HFFc6 (cell line): ENCODE measurements around the gene TNN. TPM values are rescaled to one million over a fixed set of nuclear protein-coding genes. Genes with fewer than 3 reads are reported as not detected.
"Not testable (repeated sequence)": the region's sequence is repeated elsewhere in the genome, so short reads cannot be mapped to it uniquely, and the experiment has no call there.

Source experiments
- DNase-seq: peaks from one replicate; pipeline ENCODE4 v3.0.0-alpha.2; 2018
- H3K27ac Mint-ChIP-seq: 2 replicates; pipeline ENCODE4 v1.8.0; 2020; ENCODE audit warnings: mild to moderate bottlenecking, mixed read lengths
- H3K27me3 Mint-ChIP-seq: 2 replicates; pipeline ENCODE4 v1.8.0; 2021; ENCODE audit warnings: mild to moderate bottlenecking, moderate library complexity, mixed read lengths; ENCODE audit not compliant: insufficient read depth
- H3K36me3 Mint-ChIP-seq: 2 replicates; pipeline ENCODE4 v1.8.0; 2021; ENCODE audit warnings: low read depth, mixed read lengths
- H3K4me1 Mint-ChIP-seq: 2 replicates; pipeline ENCODE4 v1.8.0; 2020; ENCODE audit warnings: low read depth, mixed read lengths
- H3K4me3 Mint-ChIP-seq: 2 replicates; pipeline ENCODE4 v1.8.0; 2020; ENCODE audit warnings: mild to moderate bottlenecking, moderate library complexity, mixed read lengths
- H3K9me3 Mint-ChIP-seq: 2 replicates; pipeline ENCODE4 v1.8.0; 2020; ENCODE audit warnings: mild to moderate bottlenecking, mixed read lengths
- total RNA-seq, 6 experiments: library from RNA; stranded (reverse); fragmentation: NEBNext Ultra II Directional; extraction: Animal tissue kit (Norgen Biotek cat#: 25700); gene quantifications; 2 replicates in 1 of 6; 3 replicates in 5 of 6; pipeline ENCODE4 v1.2.3, GENCODE V29; 2021
- TF ChIP-seq, protein P1 (sequence below): fragments of 200-600 bp; sonication (generic); IDR thresholded peaks from 2 replicates; pipeline ENCODE4 v1.5.0; 2021; ENCODE audit warnings: antibody characterized with exemption, mild to moderate bottlenecking

Gene TNN
- total RNA-seq, 6 experiments from 2014 or later, result not detected

DNA sequence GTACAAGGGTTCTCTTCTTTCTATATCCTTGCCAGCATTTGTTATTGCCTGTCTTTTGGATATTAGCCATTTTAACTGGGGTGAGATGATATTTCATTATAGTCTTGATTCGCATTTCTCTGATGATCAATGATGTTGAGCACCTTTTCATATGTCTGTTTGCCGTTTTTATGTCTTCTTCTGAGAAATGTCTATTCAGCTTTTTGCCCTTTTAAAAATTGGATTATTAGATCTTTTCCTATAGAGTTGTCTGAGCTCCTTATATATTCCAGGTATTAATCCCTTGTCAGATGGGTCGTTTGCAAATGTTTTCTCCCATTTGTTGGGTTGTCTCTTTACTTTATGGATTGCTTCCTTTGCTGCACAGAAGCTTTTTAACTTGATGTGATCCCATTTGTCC, 25.0 kb upstream of the TNN start:
- TF ChIP-seq, protein P1, sequence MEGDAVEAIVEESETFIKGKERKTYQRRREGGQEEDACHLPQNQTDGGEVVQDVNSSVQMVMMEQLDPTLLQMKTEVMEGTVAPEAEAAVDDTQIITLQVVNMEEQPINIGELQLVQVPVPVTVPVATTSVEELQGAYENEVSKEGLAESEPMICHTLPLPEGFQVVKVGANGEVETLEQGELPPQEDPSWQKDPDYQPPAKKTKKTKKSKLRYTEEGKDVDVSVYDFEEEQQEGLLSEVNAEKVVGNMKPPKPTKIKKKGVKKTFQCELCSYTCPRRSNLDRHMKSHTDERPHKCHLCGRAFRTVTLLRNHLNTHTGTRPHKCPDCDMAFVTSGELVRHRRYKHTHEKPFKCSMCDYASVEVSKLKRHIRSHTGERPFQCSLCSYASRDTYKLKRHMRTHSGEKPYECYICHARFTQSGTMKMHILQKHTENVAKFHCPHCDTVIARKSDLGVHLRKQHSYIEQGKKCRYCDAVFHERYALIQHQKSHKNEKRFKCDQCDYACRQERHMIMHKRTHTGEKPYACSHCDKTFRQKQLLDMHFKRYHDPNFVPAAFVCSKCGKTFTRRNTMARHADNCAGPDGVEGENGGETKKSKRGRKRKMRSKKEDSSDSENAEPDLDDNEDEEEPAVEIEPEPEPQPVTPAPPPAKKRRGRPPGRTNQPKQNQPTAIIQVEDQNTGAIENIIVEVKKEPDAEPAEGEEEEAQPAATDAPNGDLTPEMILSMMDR, result no peak
- no peak for DNase-seq
- Mint-ChIP-seq H3K36me3 (no peaks in the 10 kb centered on the region), H3K27me3 (peaks cover 8% of the 10 kb centered on the region; the same call in 1 of the 2 replicates), H3K4me3 (no peak overlapping the region), H3K4me1 (no peaks in the 10 kb centered on the region), H3K27ac (no peak overlapping the region), H3K9me3 (peaks cover 4% of the 10 kb centered on the region; the same call in 1 of the 2 replicates)

DNA sequence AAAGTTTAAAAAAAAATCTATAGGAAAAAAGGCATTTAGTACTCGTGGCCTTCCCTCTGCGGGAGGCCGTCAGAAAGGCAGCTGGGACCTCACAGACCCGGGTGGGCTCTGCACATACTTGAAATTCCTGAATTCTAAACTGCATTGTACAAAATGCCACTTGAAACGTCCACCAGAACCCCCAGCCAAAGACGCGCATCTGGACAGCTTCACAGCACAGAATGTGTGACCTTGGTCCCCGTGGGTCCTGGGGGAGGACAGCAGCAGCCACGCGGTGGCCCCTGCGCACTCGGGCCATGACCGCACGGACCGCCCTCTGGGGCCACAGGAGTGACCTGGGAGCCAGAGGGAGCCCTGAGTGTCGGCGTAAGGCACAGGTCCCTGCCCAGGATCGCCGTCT, 23.8 kb upstream of the TNN start:
- peaks cover 8% of the 10 kb centered on the region; the same call in 1 of the 2 replicates for H3K27me3 Mint-ChIP-seq
- no peak overlapping the region for H3K4me3 Mint-ChIP-seq
- DNase-seq, result no peak
- peaks cover 4% of the 10 kb centered on the region; the same call in 1 of the 2 replicates for H3K9me3 Mint-ChIP-seq
- H3K4me1 Mint-ChIP-seq, result no peaks in the 10 kb centered on the region
- no peak overlapping the region for H3K27ac Mint-ChIP-seq
- H3K36me3 Mint-ChIP-seq, result no peaks in the 10 kb centered on the region
- TF ChIP-seq, protein P1, result no peak

DNA sequence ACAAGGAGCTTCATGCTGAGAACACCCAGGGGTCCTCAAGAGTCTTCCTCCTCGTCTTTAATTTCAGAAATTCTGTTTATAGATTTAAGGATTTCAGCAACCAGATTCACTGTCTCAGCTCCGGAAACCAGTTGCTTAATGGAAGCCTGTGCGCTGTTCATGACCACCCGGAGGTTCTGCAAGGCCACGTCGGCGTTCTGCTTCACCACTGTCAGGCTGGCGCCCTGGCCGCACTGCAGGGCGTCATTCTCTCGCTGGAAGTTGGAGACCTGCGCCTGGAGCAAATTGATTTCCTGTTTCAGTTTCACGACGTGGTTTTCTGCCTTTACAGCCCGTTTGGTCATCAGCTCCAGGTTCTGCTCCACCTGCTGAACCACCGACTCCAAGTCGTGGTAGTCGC, 23.0 kb upstream of the TNN start:
- H3K9me3 Mint-ChIP-seq, H3K4me1 Mint-ChIP-seq, H3K4me3 Mint-ChIP-seq, H3K27me3 Mint-ChIP-seq, H3K27ac Mint-ChIP-seq, DNase-seq, H3K36me3 Mint-ChIP-seq: not testable (repeated sequence)

DNA sequence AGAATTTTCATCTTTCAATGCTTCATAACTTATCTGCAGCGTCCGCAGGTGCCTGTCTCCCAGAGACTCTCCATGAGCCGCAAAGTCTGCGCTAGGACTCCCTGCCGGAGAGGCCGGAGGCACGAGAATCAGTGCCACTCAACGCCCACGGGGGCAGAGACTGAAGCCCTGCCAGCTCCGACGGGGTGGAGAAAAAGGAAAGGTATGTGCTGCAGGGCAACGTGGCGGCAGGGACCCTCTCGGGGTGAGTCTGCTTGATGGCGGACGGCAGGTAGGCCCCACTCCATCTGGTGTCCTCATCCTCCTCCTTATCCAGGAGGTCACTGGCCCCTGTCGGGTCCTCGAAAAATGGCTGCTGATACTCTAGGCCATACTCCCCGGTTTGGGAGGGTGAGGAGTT, 22.5 kb upstream of the TNN start:
- Mint-ChIP-seq H3K36me3 (no peaks in the 10 kb centered on the region), H3K27ac (no peak overlapping the region), H3K27me3 (peaks cover 7% of the 10 kb centered on the region; the same call in 1 of the 2 replicates), H3K4me3 (no peak overlapping the region), H3K9me3 (peaks cover 4% of the 10 kb centered on the region; the same call in 1 of the 2 replicates), H3K4me1 (no peaks in the 10 kb centered on the region)
- TF ChIP-seq, protein P1, result no peak
- no peak for DNase-seq

DNA sequence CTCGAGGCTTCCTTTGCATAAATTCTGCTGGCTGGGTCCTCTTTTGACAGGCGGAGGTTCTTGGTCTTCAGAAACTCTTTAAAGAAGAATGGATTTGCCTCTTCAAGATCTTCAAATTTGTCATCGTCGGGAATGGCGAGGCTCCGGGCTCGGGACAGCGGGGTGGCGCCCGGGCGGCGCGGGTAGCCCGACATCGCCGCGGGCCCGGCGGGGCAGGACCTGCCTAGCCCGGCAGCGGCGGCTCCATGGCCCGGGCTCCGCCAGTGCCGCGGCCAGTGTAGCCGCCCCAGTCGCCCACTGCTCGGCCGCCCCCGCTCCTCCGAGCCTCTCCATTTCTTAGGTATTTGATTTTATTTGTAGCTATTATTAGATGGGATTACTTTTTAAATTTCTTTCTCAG, 22.1 kb upstream of the TNN start:
- no peak overlapping the region for H3K27ac Mint-ChIP-seq

DNA sequence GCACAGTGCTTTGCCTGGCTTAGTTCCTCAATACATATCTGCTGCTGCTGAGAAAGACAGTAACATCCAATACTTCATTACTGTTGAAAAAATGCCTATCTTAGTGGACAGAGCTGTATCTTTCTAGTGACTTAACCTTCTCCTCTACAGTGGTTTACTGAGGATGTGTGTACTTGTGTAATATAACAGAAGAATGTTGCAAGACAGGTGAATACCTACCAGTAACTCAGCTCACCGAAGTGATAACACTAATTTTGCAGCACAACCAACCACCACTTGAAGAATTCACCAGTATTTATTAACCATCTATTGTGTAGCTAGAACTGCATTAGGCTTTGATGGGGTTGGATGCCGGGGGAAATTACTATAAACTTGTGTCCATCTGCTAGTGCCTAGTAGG, 16.6 kb upstream of the TNN start:
- DNase-seq, result no peak
- no peak overlapping the region for H3K27ac Mint-ChIP-seq
- TF ChIP-seq, protein P1, result no peak
- peaks cover 4% of the 10 kb centered on the region for H3K27me3 Mint-ChIP-seq
- H3K36me3 Mint-ChIP-seq, result no peaks in the 10 kb centered on the region
- H3K4me3 Mint-ChIP-seq, result no peak overlapping the region
- no peaks in the 10 kb centered on the region for H3K9me3 Mint-ChIP-seq
- H3K4me1 Mint-ChIP-seq, result no peaks in the 10 kb centered on the region

More for the DNA sequence above, 22.1 kb upstream of the TNN start:
- H3K27me3 Mint-ChIP-seq, result peaks cover 3% of the 10 kb centered on the region; the same call in 1 of the 2 replicates
- no peaks in the 10 kb centered on the region for H3K36me3 Mint-ChIP-seq
- H3K4me1 Mint-ChIP-seq, result no peaks in the 10 kb centered on the region
- H3K4me3 Mint-ChIP-seq, result no peak overlapping the region
- TF ChIP-seq, protein P1, result no peak
- no peak for DNase-seq
- H3K9me3 Mint-ChIP-seq, result peaks cover 4% of the 10 kb centered on the region; the same call in 1 of the 2 replicates
